BE2C (cell line): ENCODE data around the gene SLC24A3.

Source experiments
- DNase-seq: peaks from one replicate; pipeline ENCODE4 v3.0.0-alpha.2; 2020
- H3K27me3 ChIP-seq: fragments of 250-450 bp; sonication (Bioruptor Pico); 2 replicates; pipeline ENCODE4 v1.5.1; 2020; ENCODE audit warnings: mild to moderate bottlenecking
- H3K36me3 ChIP-seq: fragments of 250-450 bp; sonication (Bioruptor Pico); 2 replicates; pipeline ENCODE4 v1.5.1; 2020; ENCODE audit warnings: mild to moderate bottlenecking
- H3K4me1 ChIP-seq: fragments of 250-450 bp; sonication (Bioruptor Pico); 2 replicates; pipeline ENCODE4 v1.5.1; 2020
- H3K4me3 ChIP-seq: 2 replicates; pipeline ENCODE4 v1.5.1; 2011; ENCODE audit warnings: low read depth, low read length
- H3K9me3 ChIP-seq: fragments of 250-450 bp; sonication (Bioruptor Pico); 2 replicates; pipeline ENCODE4 v1.5.1; 2020
- CTCF ChIP-seq: IDR thresholded peaks from 2 replicates; pipeline ENCODE4 v1.5.1; 2012; ENCODE audit warnings: mild to moderate bottlenecking, low read depth, low read length

The SLC24A3 gene

DNA sequence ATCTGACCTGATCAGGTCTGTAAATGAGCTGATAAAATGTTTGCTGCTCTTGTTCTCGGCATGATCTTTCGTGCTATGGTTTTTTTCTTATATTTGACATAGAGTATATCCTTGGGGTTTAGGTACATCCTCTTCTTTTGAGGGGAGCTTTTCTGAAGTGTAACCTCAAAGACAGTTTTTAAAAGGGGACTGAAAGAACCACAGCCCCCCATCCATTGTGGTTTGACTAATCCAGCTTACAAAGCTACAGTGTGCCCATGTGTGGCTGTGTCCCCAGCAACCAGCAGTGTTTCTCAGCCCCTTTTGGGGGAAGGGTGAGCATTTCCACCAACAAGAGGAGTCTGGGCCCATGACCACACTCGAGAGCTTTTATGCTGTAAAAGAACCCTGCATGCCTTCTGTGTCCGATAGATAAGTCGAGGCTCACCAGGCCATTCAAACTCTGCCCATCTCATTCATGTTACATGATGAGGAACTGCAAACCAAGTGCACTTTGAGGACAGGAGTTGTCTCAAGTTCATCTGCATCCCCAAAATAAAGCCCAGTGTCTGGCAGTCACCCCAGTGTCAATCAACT lies 266.0 kb downstream of the SLC24A3 start:
- Histone ChIP-seq H3K9me3 (no peaks in the 10 kb centered on the region), H3K4me1 (no peaks in the 10 kb centered on the region), H3K36me3 (no peaks in the 10 kb centered on the region), H3K4me3 (no peak overlapping the region), H3K27me3 (peaks cover 4% of the 10 kb centered on the region)
- TF ChIP-seq CTCF, result no peak
- no peak for DNase-seq

DNA sequence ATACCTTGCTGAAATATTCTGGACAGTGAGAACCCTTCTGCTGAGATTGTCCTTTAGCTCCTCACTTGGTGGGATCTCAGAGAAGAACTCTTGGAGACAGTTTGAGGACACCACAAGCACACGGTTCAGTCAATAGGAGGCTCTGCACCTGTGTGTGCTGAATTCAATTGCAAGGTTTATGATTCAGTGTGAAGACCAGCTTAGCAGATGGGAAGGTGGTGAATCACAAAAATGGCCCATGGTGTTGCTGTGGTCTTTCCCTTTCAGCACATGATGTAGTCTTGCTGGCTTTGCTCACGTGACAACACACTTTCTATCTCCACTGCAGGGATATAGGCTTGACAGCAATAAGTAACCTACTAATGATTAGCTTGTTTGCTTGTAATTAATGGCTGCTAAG lies 270.3 kb downstream of the SLC24A3 start:
- H3K36me3 ChIP-seq, result no peaks in the 10 kb centered on the region
- DNase-seq, result no peak
- no peaks in the 10 kb centered on the region for H3K27me3 ChIP-seq
- H3K4me3 ChIP-seq, result no peak overlapping the region
- TF ChIP-seq CTCF, result no peak
- no peaks in the 10 kb centered on the region for H3K9me3 ChIP-seq
- no peaks in the 10 kb centered on the region for H3K4me1 ChIP-seq

DNA sequence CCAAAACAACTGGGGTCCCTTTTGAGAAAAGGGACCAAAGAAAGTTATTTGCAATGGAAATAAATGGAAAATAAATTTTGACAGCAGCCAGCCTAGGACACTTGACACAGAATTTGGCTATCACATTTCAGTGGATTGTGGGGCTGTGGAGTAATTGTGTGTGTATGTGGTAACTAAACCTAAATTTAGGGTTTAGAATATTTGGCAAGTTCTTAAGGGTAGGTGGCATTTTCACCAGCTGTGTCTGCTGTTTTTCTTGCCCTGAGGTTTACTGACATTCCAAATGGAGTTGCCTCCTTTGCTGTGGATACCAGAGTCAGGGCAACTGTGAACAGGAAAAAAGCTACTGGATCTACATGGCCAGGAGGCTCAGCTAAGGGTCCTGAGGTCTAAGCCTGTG lies 270.9 kb downstream of the SLC24A3 start:
- H3K4me1 ChIP-seq, result no peaks in the 10 kb centered on the region
- H3K36me3 ChIP-seq, result no peaks in the 10 kb centered on the region
- TF ChIP-seq CTCF, result no peak
- H3K9me3 ChIP-seq, result no peaks in the 10 kb centered on the region
- no peak for DNase-seq
- H3K4me3 ChIP-seq, result no peak overlapping the region
- no peaks in the 10 kb centered on the region for H3K27me3 ChIP-seq

DNA sequence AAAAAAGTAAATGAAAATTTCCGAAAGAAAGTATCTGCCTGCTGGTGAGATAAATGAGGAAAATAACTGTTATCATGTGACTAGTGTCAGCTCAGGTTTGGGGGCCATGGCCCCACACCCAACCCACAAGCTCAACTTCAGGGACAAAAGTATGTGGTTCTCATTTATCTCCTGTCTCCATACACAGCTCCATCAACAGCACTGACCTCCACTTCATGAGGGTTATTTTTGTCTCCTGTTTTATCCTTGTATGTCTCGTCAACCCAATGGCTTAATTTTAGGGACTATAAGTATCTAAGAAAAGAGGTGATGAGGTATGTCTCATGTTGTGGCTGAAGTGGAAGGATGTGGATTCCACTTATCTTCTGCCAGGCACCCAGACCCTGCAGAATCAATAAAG lies 274.0 kb downstream of the SLC24A3 start:
- DNase-seq, result no peak
- H3K9me3 ChIP-seq, result no peaks in the 10 kb centered on the region
- H3K36me3 ChIP-seq, result no peaks in the 10 kb centered on the region
- no peaks in the 10 kb centered on the region for H3K4me1 ChIP-seq
- H3K4me3 ChIP-seq, result no peak overlapping the region
- no peaks in the 10 kb centered on the region for H3K27me3 ChIP-seq
- TF ChIP-seq CTCF, result no peak

DNA sequence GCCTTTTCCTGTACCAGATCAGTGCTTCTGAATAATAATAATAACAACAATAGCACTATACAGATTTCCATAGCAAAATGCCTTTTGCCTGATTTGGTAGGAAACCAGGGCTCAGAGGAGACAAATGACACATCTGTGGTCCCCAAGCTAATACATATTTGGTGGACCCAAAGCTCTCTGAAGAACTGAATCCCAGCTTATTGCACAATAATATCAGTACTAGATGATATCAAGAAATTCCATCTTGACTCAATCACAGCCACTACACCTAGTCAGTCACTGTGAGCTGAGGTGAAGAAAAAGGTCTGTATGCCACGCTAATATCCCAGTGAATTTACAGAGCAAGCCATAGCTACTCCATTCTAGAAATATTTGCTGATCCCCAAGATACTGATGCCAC lies 275.0 kb downstream of the SLC24A3 start:
- TF ChIP-seq CTCF, result no peak
- Histone ChIP-seq H3K27me3 (no peaks in the 10 kb centered on the region), H3K9me3 (no peaks in the 10 kb centered on the region), H3K36me3 (no peaks in the 10 kb centered on the region), H3K4me3 (no peak overlapping the region), H3K4me1 (no peaks in the 10 kb centered on the region)
- no peak for DNase-seq

DNA sequence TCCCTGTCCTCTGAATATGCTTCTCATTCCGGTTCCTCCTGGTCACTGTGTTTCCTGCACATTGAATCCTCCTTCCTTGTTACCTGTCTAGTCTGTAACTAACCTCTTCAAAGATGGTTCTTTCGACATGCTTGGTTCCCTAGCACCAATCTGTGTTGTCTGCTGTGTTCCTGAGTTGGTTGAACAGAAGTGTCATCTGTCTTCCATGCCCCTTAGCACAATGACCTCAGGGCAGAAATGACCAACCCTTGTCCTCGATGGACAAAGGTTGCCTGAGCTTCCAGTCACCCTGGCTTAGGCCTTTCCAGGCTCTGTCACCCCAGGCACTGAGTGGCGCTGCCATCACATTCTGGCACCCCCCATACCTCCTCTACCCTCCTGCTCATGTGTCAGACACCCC lies 278.8 kb downstream of the SLC24A3 start:
- Histone ChIP-seq H3K4me1 (no peaks in the 10 kb centered on the region), H3K27me3 (no peaks in the 10 kb centered on the region; the same call in 1 of the 2 replicates), H3K4me3 (no peak overlapping the region), H3K36me3 (no peaks in the 10 kb centered on the region), H3K9me3 (no peaks in the 10 kb centered on the region)
- TF ChIP-seq CTCF, result no peak
- no peak for DNase-seq
